GM12865 (cell line): ENCODE measurements around the gene PREP.

ENCODE experiments used
- DNase-seq: peaks from one replicate; pipeline ENCODE4 v3.0.0; 2010; ENCODE audit warnings: low read depth
- H3K4me3 ChIP-seq: 2 replicates; pipeline ENCODE4 v1.5.1; 2011; ENCODE audit warnings: mild to moderate bottlenecking, low read depth, low read length, control low read depth
- CTCF ChIP-seq: IDR thresholded peaks from 2 replicates; pipeline ENCODE4 v1.5.1; 2011; ENCODE audit warnings: low read length, control low read depth, low read depth, inconsistent platforms; ENCODE audit not compliant: insufficient read depth; ENCODE audit errors: missing control alignments

Gene PREP

GRCh38 chr6:105270511-105270910 is 132.4 kb downstream of the PREP start:
- DNase-seq, result no peak
- no peak for TF ChIP-seq CTCF
- H3K4me3 ChIP-seq, result no peak overlapping the region

GRCh38 chr6:105269390-105269789 is 133.5 kb downstream of the PREP start:
- TF ChIP-seq CTCF, result no peak
- no peak overlapping the region for H3K4me3 ChIP-seq
- DNase-seq, result no peak

- no peak for TF ChIP-seq CTCF
Observed at GRCh38 chr6:105263685-105264610, 138.9 kb downstream of the PREP start.

GRCh38 chr6:105259913-105260889 is 142.7 kb downstream of the PREP start:
- TF ChIP-seq CTCF, result no peak
- no peak overlapping the region for H3K4me3 ChIP-seq
- DNase-seq, result no peak

More at GRCh38 chr6:105263685-105264610, 138.9 kb downstream of the PREP start:
- peak; percentile 8 for DNase-seq
- H3K4me3 ChIP-seq, result no peak overlapping the region

GRCh38 chr6:105258816-105259215 is 144.1 kb downstream of the PREP start:
- no peak overlapping the region for H3K4me3 ChIP-seq
- TF ChIP-seq CTCF, result no peak
- DNase-seq, result no peak

- TF ChIP-seq CTCF, result no peak
- no peak overlapping the region for H3K4me3 ChIP-seq
- no peak for DNase-seq
Observed at GRCh38 chr6:105257340-105257739, 145.5 kb downstream of the PREP start.
